SK-N-SH treated with all-trans-retinoic acid at 6 μM for 48 hours (cell line): Measurements from ENCODE around the gene MYH13.

Experiments used
- BACH2 ChIP-seq: fragments of 250-450 bp; sonication (Bioruptor Pico); IDR thresholded peaks from 2 replicates; pipeline ENCODE4 v1.9.0; 2021; ENCODE audit warnings: mild to moderate bottlenecking, borderline replicate concordance
- CSDC2 ChIP-seq: fragments of 250-450 bp; sonication (Bioruptor Pico); IDR thresholded peaks from 2 replicates; pipeline ENCODE4 v1.5.0; 2020; ENCODE audit warnings: mild to moderate bottlenecking, moderate library complexity
- PATZ1 ChIP-seq: fragments of 250-450 bp; sonication (Bioruptor Pico); IDR thresholded peaks from 2 replicates; pipeline ENCODE4 v1.8.0; 2020; ENCODE audit warnings: mild to moderate bottlenecking, moderate library complexity, borderline replicate concordance
- TSHZ2 ChIP-seq: fragments of 250-450 bp; sonication (Bioruptor Pico); IDR thresholded peaks from 2 replicates; pipeline ENCODE4 v1.5.0; 2020; ENCODE audit warnings: mild to moderate bottlenecking, moderate library complexity
- ZC3H10 ChIP-seq: fragments of 250-450 bp; sonication (Bioruptor Pico); IDR thresholded peaks from 2 replicates; pipeline ENCODE4 v1.5.1; 2021; ENCODE audit warnings: mild to moderate bottlenecking, moderate library complexity
- ZNF565 ChIP-seq: fragments of 450-650 bp; formaldehyde crosslinking; conservative IDR thresholded peaks from 2 replicates; pipeline ENCODE4 v1.5.0; 2020; ENCODE audit warnings: low read depth, mild to moderate bottlenecking, moderate library complexity
- TF ChIP-seq, protein P1 (sequence below): fragments of 250-450 bp; sonication (Bioruptor Pico); IDR thresholded peaks from 2 replicates; pipeline ENCODE4 v1.8.0; 2021; ENCODE audit warnings: low read depth, mild to moderate bottlenecking, moderate library complexity, borderline replicate concordance
- TF ChIP-seq, protein P2 (sequence below): fragments of 250-450 bp; sonication (Bioruptor Pico); IDR thresholded peaks from 2 replicates; pipeline ENCODE4 v1.5.1; 2020; ENCODE audit warnings: low read depth, mild to moderate bottlenecking, moderate library complexity

DNA sequence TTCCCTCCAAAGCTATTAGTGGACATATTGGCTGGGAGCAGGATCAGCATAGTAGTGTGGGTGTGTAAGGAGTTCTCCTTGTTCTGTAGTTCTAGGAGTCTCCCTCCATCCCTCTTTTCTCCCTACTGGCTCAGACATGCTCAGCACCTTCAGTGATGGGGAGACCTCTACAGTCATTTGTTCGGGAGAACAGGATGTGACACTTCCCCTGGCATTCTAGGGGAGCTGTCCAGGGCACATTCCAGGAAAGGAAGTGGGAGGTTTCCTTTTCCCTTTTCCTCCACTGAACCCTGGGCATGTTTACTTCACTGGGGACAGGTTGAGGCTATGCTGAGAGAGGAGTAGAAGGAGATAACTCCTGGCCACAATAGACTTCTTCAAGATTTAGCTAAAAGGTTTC is 86.5 kb downstream of the MYH13 start:
- TF ChIP-seq, protein P1, sequence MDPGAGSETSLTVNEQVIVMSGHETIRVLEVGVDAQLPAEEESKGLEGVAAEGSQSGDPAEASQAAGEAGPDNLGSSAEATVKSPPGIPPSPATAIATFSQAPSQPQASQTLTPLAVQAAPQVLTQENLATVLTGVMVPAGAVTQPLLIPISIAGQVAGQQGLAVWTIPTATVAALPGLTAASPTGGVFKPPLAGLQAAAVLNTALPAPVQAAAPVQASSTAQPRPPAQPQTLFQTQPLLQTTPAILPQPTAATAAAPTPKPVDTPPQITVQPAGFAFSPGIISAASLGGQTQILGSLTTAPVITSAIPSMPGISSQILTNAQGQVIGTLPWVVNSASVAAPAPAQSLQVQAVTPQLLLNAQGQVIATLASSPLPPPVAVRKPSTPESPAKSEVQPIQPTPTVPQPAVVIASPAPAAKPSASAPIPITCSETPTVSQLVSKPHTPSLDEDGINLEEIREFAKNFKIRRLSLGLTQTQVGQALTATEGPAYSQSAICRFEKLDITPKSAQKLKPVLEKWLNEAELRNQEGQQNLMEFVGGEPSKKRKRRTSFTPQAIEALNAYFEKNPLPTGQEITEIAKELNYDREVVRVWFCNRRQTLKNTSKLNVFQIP (CRISPR knock-in tag) = no peak
- TF ChIP-seq, protein P2, sequence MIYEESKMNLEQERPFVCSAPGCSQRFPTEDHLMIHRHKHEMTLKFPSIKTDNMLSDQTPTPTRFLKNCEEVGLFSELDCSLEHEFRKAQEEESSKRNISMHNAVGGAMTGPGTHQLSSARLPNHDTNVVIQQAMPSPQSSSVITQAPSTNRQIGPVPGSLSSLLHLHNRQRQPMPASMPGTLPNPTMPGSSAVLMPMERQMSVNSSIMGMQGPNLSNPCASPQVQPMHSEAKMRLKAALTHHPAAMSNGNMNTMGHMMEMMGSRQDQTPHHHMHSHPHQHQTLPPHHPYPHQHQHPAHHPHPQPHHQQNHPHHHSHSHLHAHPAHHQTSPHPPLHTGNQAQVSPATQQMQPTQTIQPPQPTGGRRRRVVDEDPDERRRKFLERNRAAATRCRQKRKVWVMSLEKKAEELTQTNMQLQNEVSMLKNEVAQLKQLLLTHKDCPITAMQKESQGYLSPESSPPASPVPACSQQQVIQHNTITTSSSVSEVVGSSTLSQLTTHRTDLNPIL (CRISPR knock-in tag) = no peak
- TF ChIP-seq ZNF565 (no peak), ZC3H10 (CRISPR knock-in tag) (no peak), PATZ1 (CRISPR knock-in tag) (no peak), BACH2 (CRISPR knock-in tag) (no peak), TSHZ2 (CRISPR knock-in tag) (no peak), CSDC2 (CRISPR knock-in tag) (no peak)
